Measurements from ENCODE around the gene SLC22A1.

DNA sequence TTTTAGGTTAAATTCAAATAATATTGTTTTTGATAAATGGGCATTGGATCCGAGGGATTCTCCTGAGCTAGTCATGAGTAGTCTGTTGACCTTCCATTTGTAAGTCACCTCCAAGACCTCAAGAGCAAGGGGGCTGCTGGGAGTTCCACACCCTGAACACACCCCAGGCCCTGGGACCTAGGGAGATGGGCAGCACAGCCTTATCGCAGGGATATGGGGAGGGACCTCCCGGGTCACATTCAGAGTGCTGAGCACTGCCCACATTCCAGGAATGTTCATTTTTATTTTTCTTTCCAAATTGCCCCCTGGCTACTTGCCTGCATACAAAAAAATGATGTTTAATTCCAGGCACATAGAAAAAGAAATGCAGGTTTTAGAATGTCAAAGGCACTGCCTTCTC is 81.5 kb downstream of the SLC22A1 start:
- TF ChIP-seq, protein P1, sequence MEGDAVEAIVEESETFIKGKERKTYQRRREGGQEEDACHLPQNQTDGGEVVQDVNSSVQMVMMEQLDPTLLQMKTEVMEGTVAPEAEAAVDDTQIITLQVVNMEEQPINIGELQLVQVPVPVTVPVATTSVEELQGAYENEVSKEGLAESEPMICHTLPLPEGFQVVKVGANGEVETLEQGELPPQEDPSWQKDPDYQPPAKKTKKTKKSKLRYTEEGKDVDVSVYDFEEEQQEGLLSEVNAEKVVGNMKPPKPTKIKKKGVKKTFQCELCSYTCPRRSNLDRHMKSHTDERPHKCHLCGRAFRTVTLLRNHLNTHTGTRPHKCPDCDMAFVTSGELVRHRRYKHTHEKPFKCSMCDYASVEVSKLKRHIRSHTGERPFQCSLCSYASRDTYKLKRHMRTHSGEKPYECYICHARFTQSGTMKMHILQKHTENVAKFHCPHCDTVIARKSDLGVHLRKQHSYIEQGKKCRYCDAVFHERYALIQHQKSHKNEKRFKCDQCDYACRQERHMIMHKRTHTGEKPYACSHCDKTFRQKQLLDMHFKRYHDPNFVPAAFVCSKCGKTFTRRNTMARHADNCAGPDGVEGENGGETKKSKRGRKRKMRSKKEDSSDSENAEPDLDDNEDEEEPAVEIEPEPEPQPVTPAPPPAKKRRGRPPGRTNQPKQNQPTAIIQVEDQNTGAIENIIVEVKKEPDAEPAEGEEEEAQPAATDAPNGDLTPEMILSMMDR (IDR thresholded peaks at IDR 0.05) = no peak
- TF ChIP-seq YY1 (IDR thresholded peaks at IDR 0.05; ENCODE audit: low read depth) (no peak), POLR2AphosphoS5 (IDR thresholded peaks at IDR 0.05; ENCODE audit: low read depth, low read length) (no peak), EP300 (IDR thresholded peaks at IDR 0.05; ENCODE audit: borderline replicate concordance in 1 of 2, low read depth in 1 of 2, low read length in 1 of 2) (no peak), TAF1 (IDR thresholded peaks at IDR 0.05; ENCODE audit: borderline replicate concordance, low read depth, low read length) (no peak), REST (IDR thresholded peaks at IDR 0.05; ENCODE audit: low read depth, low read length) (no peak), SMC3 (IDR thresholded peaks at IDR 0.05; ENCODE audit: low read depth, low read length) (no peak), EZH2phosphoT487 (IDR thresholded peaks at IDR 0.05; ENCODE audit: borderline replicate concordance, low read depth) (no peak), MXI1 (IDR thresholded peaks at IDR 0.05; ENCODE audit: low read depth, low read length) (no peak)
- TF ChIP-seq, protein P2, sequence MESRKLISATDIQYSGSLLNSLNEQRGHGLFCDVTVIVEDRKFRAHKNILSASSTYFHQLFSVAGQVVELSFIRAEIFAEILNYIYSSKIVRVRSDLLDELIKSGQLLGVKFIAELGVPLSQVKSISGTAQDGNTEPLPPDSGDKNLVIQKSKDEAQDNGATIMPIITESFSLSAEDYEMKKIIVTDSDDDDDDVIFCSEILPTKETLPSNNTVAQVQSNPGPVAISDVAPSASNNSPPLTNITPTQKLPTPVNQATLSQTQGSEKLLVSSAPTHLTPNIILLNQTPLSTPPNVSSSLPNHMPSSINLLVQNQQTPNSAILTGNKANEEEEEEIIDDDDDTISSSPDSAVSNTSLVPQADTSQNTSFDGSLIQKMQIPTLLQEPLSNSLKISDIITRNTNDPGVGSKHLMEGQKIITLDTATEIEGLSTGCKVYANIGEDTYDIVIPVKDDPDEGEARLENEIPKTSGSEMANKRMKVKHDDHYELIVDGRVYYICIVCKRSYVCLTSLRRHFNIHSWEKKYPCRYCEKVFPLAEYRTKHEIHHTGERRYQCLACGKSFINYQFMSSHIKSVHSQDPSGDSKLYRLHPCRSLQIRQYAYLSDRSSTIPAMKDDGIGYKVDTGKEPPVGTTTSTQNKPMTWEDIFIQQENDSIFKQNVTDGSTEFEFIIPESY (IDR thresholded peaks at IDR 0.05; ENCODE audit: borderline replicate concordance, low read depth) = no peak
